Omental fat pad (tissue), 4 donors: ENCODE results near the gene MAGEA10. TPM values are rescaled to one million over a fixed set of nuclear protein-coding genes. Genes with fewer than 3 reads are reported as not detected.
"Not testable (repeated sequence)": the region's sequence is repeated elsewhere in the genome, so short reads cannot be mapped to it uniquely, and the experiment has no call there.

Experiments
- ATAC-seq: fragments of 150-250 bp; one replicate; pipeline ENCODE4 v1.9.1; 2016; ENCODE audit warnings: mild to moderate bottlenecking, moderate library complexity; ENCODE audit not compliant: low FRiP score
- DNase-seq: peaks from one replicate; pipeline ENCODE4 v3.0.0-alpha.2; 2019; ENCODE audit warnings: low spot score
- total RNA-seq, 4 donors: library from RNA; depleted of rRNA; stranded (reverse); fragments of >200 nt; gene quantifications; one replicate each; pipeline ENCODE4 v1.1.0, GENCODE V29; 2016
- TF ChIP-seq, protein P1 (sequence below), 3 donors: fragments of 450-650 bp; IDR thresholded peaks; one replicate each; pipeline ENCODE4 v1.5.1; 2016 to 2017; ENCODE audit warnings: antibody characterized with exemption in 3 of 3, mild to moderate bottlenecking in 3 of 3, moderate library complexity in 2 of 3

Gene MAGEA10
- total RNA-seq, 4 donors from 2014 or later: not detected

DNA sequence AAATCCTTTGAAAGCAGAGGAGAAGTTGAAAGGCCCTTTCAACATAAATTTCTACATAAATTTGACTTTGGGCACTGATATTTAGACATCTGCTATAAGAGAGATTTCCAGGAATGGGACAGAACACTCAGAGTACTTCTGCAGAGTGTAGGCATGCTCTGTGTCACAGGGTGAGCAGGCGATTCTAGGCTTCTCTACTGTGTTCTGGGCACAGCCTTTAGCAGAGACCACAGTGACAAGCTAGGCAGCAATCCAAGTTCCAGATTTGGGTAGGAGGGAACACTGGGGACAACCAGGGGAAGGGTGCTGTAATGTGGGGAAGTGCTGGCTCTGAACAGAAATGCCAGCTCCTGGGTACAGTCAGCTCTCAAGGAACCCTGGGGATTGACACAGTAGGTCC is 6.9 kb downstream of the MAGEA10 start:
- TF ChIP-seq, protein P1, sequence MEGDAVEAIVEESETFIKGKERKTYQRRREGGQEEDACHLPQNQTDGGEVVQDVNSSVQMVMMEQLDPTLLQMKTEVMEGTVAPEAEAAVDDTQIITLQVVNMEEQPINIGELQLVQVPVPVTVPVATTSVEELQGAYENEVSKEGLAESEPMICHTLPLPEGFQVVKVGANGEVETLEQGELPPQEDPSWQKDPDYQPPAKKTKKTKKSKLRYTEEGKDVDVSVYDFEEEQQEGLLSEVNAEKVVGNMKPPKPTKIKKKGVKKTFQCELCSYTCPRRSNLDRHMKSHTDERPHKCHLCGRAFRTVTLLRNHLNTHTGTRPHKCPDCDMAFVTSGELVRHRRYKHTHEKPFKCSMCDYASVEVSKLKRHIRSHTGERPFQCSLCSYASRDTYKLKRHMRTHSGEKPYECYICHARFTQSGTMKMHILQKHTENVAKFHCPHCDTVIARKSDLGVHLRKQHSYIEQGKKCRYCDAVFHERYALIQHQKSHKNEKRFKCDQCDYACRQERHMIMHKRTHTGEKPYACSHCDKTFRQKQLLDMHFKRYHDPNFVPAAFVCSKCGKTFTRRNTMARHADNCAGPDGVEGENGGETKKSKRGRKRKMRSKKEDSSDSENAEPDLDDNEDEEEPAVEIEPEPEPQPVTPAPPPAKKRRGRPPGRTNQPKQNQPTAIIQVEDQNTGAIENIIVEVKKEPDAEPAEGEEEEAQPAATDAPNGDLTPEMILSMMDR (IDR thresholded peaks at IDR 0.05): no peak
- DNase-seq (no peak), ATAC-seq (no peak)

DNA sequence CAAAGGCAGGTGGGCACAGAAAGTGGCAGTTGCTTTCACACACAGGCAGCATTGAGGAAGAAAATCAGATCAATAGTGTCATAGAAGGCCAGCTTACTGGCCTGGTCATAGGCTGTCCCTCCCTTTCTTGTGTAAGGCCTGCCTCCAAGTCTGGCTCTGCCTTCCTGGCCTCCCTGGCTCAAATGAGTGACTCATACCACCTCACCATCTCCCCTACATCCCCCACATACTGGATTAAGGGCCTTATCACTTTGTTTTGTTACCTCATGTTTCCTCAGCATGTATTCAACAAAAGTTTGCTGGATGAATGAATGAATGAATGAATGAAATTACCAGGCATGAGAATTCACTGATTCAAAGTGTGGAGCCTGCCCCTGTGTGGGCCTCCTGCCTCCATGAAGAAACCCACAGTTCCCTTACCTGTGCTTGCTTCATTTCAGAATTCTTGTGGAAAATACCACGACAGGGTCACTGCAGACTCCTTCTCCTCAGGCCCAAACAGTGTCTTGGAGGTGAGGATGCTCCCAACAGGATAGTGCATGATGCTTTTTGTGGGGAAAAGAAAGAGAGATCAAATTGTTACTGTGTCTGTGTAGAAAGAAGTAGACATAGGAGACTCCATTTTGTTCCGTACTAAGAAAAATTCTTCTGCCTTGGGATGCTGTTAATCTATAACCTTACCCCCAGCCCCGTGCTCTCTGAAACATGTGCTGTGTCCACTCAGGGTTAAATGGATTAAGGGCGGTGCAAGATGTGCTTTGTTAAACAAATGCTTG is 9.1 kb downstream of the MAGEA10 start:
- DNase-seq, ATAC-seq: not testable (repeated sequence)

DNA sequence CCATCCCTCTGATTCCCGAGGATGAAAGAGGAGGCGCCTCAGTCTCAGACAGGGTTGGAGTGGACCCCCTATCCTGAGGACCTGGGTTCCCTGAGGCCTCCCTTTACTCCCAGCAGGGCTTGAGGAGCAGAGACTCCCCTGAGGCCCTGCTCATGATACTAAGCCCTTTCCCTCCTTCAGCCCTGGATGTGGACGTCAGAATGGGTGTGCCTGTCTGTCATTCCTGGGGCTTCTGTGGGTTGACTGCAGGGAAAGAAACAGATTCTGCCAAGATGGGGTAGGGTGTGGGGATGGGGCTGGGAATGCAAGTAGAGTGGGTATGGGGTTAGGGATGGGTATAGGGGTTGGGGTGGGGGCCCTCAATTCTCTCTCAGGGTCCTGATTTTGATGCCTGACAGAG is 21.1 kb downstream of the MAGEA10 start:
- TF ChIP-seq, protein P1 (IDR thresholded peaks at IDR 0.05): no peak
- DNase-seq (no peak), ATAC-seq (no peak)

DNA sequence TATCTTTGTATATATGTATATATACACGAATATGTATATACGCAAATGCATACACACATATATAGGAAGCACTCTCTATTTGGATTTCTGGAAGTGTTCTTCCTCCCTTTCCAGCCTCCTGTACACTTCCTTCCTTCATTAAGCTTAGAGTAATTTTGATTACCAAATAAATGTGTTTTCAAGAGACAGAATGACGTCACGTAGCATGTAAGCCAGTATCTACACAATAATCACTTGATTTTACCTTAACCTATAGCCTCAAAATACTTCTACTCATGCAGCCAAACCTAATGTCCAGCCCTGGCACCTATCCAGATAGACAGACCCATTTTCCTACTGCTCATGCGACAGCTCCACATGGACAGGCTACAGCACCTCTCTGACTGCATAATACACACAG is 29.9 kb downstream of the MAGEA10 start:
- DNase-seq (no peak), ATAC-seq (no peak)
- TF ChIP-seq, protein P1 (IDR thresholded peaks at IDR 0.05): no peak

DNA sequence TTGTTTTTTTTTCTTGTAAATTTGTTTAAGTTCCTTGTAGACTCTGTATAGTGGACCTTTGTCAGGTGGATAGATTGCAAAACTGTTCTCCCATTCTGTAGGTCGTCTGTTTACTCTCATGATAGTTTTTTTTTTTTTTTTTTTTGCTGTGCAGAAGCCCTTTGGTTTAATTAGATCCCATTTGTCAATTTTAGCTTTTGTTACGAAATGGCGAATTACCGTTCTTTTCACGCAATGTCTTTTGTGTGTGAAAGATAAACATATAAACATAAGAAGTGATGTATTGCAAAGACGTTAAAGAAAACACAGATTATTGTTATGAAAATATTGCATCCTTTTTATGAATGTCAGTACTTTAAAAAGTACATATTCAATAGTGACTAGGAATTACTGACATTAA is 34.5 kb downstream of the MAGEA10 start:
- TF ChIP-seq, protein P1 (IDR thresholded peaks at IDR 0.05): no peak
- no peak for ATAC-seq
- DNase-seq: no peak

DNA sequence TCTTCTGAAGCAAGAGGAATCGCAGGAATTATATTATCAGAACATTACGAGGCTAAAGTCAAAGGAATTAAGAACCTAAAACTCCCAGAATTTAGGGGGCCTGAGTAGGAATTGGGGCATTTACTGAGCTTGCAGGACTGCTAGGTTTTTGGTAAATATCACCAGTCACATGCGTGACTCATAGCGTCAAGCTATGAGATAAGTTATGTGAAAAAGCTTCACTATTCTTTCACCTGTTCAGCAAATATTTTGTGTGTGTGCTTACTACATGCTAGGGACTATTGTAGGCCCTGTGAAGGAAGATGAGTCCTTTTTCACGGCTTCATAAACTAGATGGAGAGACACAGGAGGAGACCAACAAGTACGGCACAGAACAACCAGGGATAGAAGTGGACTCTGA is 52.2 kb downstream of the MAGEA10 start:
- DNase-seq: no peak
- TF ChIP-seq, protein P1 (IDR thresholded peaks at IDR 0.05): no peak
- ATAC-seq: no peak

Other genes with a start within 250 kb of the MAGEA10 start
- gene MAGEA4, start 225.7 kb downstream of the MAGEA10 start, total RNA-seq: not detected
- gene GABRE, start 163.9 kb downstream of the MAGEA10 start, total RNA-seq: 100 to 1,000 TPM in 3 of 4 donors, 10 to 100 TPM in 1; 93.3 to 306 (median 153) TPM